AG04450 (cell line): ENCODE measurements around the gene TRPC4AP. TPM values are rescaled to one million over a fixed set of nuclear protein-coding genes. Genes with fewer than 3 reads are reported as not detected.

Source experiments
- CTCF ChIA-PET: fragments of 300-600, 350-600 bp; formaldehyde crosslinking; extraction: SDS; loops from one replicate; lab custom pipeline; 2022; ENCODE audit warnings: antibody characterized with exemption, inconsistent platforms; lab: Charles Lee
- POLR2A ChIA-PET: fragments of 350-600 bp; formaldehyde crosslinking; extraction: SDS; loops from one replicate; lab custom pipeline; 2021; ENCODE audit warnings: antibody characterized with exemption, inconsistent platforms; lab: Yijun Ruan, JAX
- DNase-seq: peaks from one replicate; pipeline ENCODE4 v3.0.0-alpha.2; 2011; ENCODE audit warnings: low read depth, low spot score
- H3K27ac ChIP-seq: one replicate; pipeline ENCODE4 v1.5.1; 2012; ENCODE audit warnings: low read depth, low read length, control low read depth
- H3K27me3 ChIP-seq: one replicate; pipeline ENCODE4 v1.6.0; 2012; ENCODE audit warnings: low read length; ENCODE audit not compliant: control insufficient read depth, insufficient read depth
- H3K4me3 ChIP-seq: 2 replicates; pipeline ENCODE4 v1.5.1; 2011; ENCODE audit warnings: mild to moderate bottlenecking, low read depth, low read length, control low read depth
- H3K9me3 ChIP-seq: 2 replicates; pipeline ENCODE4 v1.5.1; 2012; ENCODE audit warnings: low read length; ENCODE audit not compliant: control insufficient read depth, insufficient read depth
- CTCF ChIP-seq: IDR thresholded peaks from 2 replicates; pipeline ENCODE4 v1.5.1; 2011; ENCODE audit warnings: low read depth, low read length, control low read depth, inconsistent platforms
- polyA plus RNA-seq: library from polyadenylated mRNA; depleted of rRNA; stranded (reverse); fragments of >200 nt; gene quantifications from 2 replicates; pipeline ENCODE4 v1.2.3, GENCODE V29; 2011

Gene TRPC4AP
- polyA plus RNA-seq, 1 experiment, result 85.4 TPM

- ChIA-PET CTCF (no interaction called here), POLR2A (no interaction called here)
Observed at GRCh38 chr20:35062478-35062877, 30.1 kb downstream of the TRPC4AP start.

GRCh38 chr20:35060168-35060567 is 32.4 kb downstream of the TRPC4AP start:
- no peak for TF ChIP-seq CTCF
- H3K4me3 ChIP-seq, result no peak overlapping the region
- DNase-seq, result no peak
- H3K27me3 ChIP-seq, result no peaks in the 10 kb centered on the region
- no peaks in the 10 kb centered on the region for H3K9me3 ChIP-seq
- ChIA-PET POLR2A (no interaction called here), CTCF (no interaction called here)
- no peak overlapping the region for H3K27ac ChIP-seq

More at GRCh38 chr20:35062478-35062877, 30.1 kb downstream of the TRPC4AP start:
- no peak overlapping the region for H3K4me3 ChIP-seq
- H3K9me3 ChIP-seq, result no peaks in the 10 kb centered on the region
- no peak overlapping the region for H3K27ac ChIP-seq
- TF ChIP-seq CTCF, result no peak
- DNase-seq, result no peak
- no peaks in the 10 kb centered on the region for H3K27me3 ChIP-seq

- no peaks in the 10 kb centered on the region for H3K27me3 ChIP-seq
- TF ChIP-seq CTCF, result no peak
- ChIA-PET POLR2A (no interaction called here), CTCF (no interaction called here)
- no peak overlapping the region for H3K27ac ChIP-seq
- no peaks in the 10 kb centered on the region for H3K9me3 ChIP-seq
- no peak overlapping the region for H3K4me3 ChIP-seq
- DNase-seq, result no peak
Observed at GRCh38 chr20:35059612-35060011, 33.0 kb downstream of the TRPC4AP start.

- Histone ChIP-seq H3K4me3 (no peak overlapping the region), H3K27ac (no peak overlapping the region), H3K9me3 (no peaks in the 10 kb centered on the region), H3K27me3 (no peaks in the 10 kb centered on the region)
- no peak for DNase-seq
- no peak for TF ChIP-seq CTCF
- POLR2A ChIA-PET, result no interaction called here
- CTCF ChIA-PET, result no interaction called here
Observed at GRCh38 chr20:35059110-35059509, 33.5 kb downstream of the TRPC4AP start.

- no peak for TF ChIP-seq CTCF
- Histone ChIP-seq H3K9me3 (no peaks in the 10 kb centered on the region), H3K4me3 (no peak overlapping the region), H3K27me3 (no peaks in the 10 kb centered on the region), H3K27ac (no peak overlapping the region)
- ChIA-PET POLR2A (no interaction called here), CTCF (interaction anchor here (0.7 kb wide), 1 partner anchor 41 kb away, joined by 3 read pairs; no protein-coding TSS in a partner anchor)
- no peak for DNase-seq
Observed at GRCh38 chr20:35055445-35056276, 36.9 kb downstream of the TRPC4AP start.
